ENCODE data around the gene KRTAP12-1. TPM values are rescaled to one million over a fixed set of nuclear protein-coding genes. Genes with fewer than 3 reads are reported as not detected.
"Not testable (repeated sequence)": the region's sequence is repeated elsewhere in the genome, so short reads cannot be mapped to it uniquely, and the experiment has no call there.

KRTAP12-1 gene
- polyA plus RNA-seq, 1 experiment, result not detected

GRCh38 chr21:44670642-44671432, 11.1 kb downstream of the KRTAP12-1 start:
- Histone ChIP-seq H3K27ac (ENCODE audit: low read depth, low read length) (no peak overlapping the region), H3K9me3 (ENCODE audit: control insufficient read depth, insufficient read depth, low read length) (no peaks in the 10 kb centered on the region; the same call in 1 of the 2 replicates), H3K27me3 (ENCODE audit: control insufficient read depth, insufficient read depth, low read length) (peaks cover 5% of the 10 kb centered on the region), H3K4me3 (ENCODE audit: low read depth, low read length) (no peak overlapping the region)
- DNase-seq (ENCODE audit: low read depth, low spot score), result no peak
- ChIA-PET CTCF (no interaction called here), POLR2A (no interaction called here)
- TF ChIP-seq CTCF (IDR thresholded peaks at IDR 0.05; ENCODE audit: low read depth, low read length), result no peak

- no peak for TF ChIP-seq CTCF (IDR thresholded peaks at IDR 0.05; ENCODE audit: low read depth, low read length)
- Histone ChIP-seq H3K27ac (ENCODE audit: low read depth, low read length) (no peak overlapping the region), H3K27me3 (ENCODE audit: control insufficient read depth, insufficient read depth, low read length) (peaks cover 2% of the 10 kb centered on the region), H3K9me3 (ENCODE audit: control insufficient read depth, insufficient read depth, low read length) (no peaks in the 10 kb centered on the region; the same call in 1 of the 2 replicates), H3K4me3 (ENCODE audit: low read depth, low read length) (no peak overlapping the region)
- CTCF ChIA-PET, result interaction anchor here (0.6 kb wide), 1 partner anchor 16 kb away, joined by 4 read pairs; no protein-coding TSS in a partner anchor
- POLR2A ChIA-PET, result no interaction called here
- DNase-seq (ENCODE audit: low read depth, low spot score), result no peak
Observed at GRCh38 chr21:44667612-44668011, 14.4 kb downstream of the KRTAP12-1 start.

DNA sequence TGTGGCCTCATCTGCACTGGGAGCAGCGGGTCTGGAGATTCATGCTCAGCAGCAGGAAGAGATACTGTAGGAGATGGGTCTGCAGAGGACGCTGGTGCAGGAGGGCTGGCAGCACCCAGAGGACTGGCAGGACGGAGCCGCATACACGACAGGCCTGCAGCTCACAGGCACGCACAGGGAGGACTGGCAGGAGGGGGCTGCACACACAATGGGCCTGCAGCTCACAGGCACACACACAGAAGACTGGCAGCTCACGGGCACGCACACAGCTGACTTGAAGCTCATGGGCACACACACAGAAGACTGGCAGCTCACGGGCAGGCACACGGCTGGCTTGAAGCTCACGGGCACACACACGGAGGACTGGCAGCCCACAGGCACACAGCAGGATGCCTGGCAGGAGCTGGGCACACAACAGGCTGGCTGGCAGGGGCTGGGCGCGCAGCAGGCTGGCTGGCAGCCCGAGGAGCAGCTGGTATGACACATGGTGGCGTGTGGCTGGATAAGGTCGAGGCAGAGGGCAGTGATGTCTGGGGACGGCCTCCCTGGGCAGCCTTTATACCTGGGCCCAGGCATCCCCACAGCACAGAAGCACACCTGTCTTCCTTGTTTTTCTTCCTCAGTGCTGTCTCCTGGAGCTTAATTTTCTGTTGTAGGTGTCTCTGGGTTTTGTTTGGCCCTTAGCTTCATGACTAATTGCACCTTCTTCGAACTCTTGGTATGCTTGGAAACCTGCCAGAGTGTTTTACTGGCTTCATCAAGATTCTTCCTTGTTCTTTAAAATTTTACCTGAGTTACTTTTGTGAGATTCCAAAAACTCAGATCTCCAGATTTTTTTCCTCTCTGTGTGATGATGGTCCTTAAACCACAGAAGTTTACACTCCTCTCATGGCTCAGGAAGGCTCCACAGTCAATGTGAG, 15.3 kb downstream of the KRTAP12-1 start, which contains the start of gene KRTAP12-2:
TSS of gene KRTAP12-2 (minus strand) at position 527 of the 920 bp plus-strand sequence. CDS start at position 486, 41 bp downstream.
- Histone ChIP-seq H3K4me3 (ENCODE audit: low read depth, low read length) (no peak within 1 kb of the TSS), H3K9me3 (ENCODE audit: control insufficient read depth, insufficient read depth, low read length) (no peaks in the 10 kb centered on the region; the same call in 1 of the 2 replicates), H3K27ac (ENCODE audit: low read depth, low read length) (no peak within 1 kb of the TSS), H3K27me3 (ENCODE audit: control insufficient read depth, insufficient read depth, low read length) (peaks cover 2% of the 10 kb centered on the region)
- CTCF ChIA-PET, result no interaction called here
- no peak for DNase-seq (ENCODE audit: low read depth, low spot score)
- no peak for TF ChIP-seq CTCF (IDR thresholded peaks at IDR 0.05; ENCODE audit: low read depth, low read length)
- POLR2A ChIA-PET, result no interaction called here

DNA sequence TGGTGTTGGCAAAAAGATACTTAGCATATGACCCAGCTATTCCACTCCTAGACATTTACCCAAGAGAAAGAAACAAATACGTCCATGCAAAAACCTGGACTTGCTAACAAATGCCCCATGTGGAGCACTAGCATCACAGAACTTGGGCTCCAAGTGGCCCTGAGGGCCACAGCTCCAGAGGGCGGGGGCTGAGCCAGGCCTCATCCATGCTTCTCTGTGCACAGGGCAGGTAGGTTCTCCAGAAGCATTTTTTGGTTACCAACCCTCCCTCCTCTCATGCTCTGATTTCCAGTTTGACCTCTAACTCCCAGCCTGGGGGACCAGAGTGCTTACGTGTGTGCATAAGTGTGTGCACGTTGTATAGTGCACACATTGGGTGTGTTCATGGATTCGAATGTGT, 17.3 kb downstream of the KRTAP12-1 start:
- ChIA-PET CTCF (no interaction called here), POLR2A (no interaction called here)
- H3K27me3 ChIP-seq (ENCODE audit: control insufficient read depth, insufficient read depth, low read length), result no peaks in the 10 kb centered on the region
- H3K9me3 ChIP-seq (ENCODE audit: control insufficient read depth, insufficient read depth, low read length), result no peaks in the 10 kb centered on the region; the same call in 1 of the 2 replicates
- H3K27ac ChIP-seq (ENCODE audit: low read depth, low read length), result no peak overlapping the region
- no peak for DNase-seq (ENCODE audit: low read depth, low spot score)
- no peak overlapping the region for H3K4me3 ChIP-seq (ENCODE audit: low read depth, low read length)
- TF ChIP-seq CTCF (IDR thresholded peaks at IDR 0.05; ENCODE audit: low read depth, low read length), result no peak

DNA sequence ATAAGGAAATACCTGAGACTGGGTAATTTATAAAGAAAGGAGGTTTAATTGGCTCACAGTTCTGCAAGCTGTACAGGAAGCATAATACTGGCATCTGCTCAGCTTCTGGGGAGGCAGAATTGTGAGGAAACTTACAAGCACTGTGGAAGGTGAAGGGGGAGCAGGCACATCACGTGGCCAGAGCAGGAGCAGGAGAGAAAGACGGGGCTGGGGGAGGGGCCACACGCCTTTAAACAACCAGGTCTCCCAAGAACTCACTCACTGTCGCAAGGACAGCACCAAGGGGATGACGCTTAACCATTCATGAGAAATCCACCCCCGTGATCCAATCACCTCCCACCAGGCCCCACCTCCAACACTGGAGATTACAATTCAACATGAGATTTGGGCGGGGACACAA, 20.4 kb downstream of the KRTAP12-1 start:
- H3K4me3 ChIP-seq (ENCODE audit: low read depth, low read length); DNase-seq (ENCODE audit: low read depth, low spot score); H3K9me3 ChIP-seq (ENCODE audit: control insufficient read depth, insufficient read depth, low read length); H3K27me3 ChIP-seq (ENCODE audit: control insufficient read depth, insufficient read depth, low read length); H3K27ac ChIP-seq (ENCODE audit: low read depth, low read length); CTCF ChIA-PET; POLR2A ChIA-PET: not testable (repeated sequence)
